AG10803 (cell line): ENCODE results near the gene PSME1.

Source experiments
- DNase-seq: peaks from one replicate; pipeline ENCODE4 v3.0.0; 2010; ENCODE audit warnings: low read depth
- H3K4me3 ChIP-seq: 2 replicates; pipeline ENCODE4 v1.5.1; 2011; ENCODE audit warnings: mild to moderate bottlenecking, low read length, control low read depth
- TF ChIP-seq, protein P1 (sequence below): conservative IDR thresholded peaks from 2 replicates; pipeline ENCODE4 v1.5.1; 2011; ENCODE audit warnings: mild to moderate bottlenecking, low read length, control low read depth, inconsistent platforms

The PSME1 gene

DNA sequence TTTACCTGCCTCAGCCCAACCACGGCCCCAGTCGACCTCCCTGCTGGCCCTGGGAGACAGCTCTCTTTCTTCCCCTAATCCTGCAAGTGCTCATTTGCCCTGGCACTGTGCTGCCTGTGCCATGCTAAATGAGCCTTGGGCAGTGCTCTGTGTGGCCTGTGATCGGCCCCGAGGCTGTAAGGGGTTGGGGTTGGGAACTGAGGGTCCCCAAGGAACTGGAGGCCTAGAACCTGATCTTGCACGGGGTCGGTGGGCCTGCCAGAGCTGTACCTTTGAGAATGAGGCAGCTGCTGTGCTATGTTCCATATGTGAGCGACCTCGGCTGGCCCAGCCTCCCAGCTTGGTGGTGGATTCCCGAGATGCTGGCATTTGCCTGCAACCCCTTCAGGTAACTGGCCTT is 14.1 kb downstream of the PSME1 start:
- no peak for DNase-seq
- no peak overlapping the region for H3K4me3 ChIP-seq
- TF ChIP-seq, protein P1, sequence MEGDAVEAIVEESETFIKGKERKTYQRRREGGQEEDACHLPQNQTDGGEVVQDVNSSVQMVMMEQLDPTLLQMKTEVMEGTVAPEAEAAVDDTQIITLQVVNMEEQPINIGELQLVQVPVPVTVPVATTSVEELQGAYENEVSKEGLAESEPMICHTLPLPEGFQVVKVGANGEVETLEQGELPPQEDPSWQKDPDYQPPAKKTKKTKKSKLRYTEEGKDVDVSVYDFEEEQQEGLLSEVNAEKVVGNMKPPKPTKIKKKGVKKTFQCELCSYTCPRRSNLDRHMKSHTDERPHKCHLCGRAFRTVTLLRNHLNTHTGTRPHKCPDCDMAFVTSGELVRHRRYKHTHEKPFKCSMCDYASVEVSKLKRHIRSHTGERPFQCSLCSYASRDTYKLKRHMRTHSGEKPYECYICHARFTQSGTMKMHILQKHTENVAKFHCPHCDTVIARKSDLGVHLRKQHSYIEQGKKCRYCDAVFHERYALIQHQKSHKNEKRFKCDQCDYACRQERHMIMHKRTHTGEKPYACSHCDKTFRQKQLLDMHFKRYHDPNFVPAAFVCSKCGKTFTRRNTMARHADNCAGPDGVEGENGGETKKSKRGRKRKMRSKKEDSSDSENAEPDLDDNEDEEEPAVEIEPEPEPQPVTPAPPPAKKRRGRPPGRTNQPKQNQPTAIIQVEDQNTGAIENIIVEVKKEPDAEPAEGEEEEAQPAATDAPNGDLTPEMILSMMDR = no peak

DNA sequence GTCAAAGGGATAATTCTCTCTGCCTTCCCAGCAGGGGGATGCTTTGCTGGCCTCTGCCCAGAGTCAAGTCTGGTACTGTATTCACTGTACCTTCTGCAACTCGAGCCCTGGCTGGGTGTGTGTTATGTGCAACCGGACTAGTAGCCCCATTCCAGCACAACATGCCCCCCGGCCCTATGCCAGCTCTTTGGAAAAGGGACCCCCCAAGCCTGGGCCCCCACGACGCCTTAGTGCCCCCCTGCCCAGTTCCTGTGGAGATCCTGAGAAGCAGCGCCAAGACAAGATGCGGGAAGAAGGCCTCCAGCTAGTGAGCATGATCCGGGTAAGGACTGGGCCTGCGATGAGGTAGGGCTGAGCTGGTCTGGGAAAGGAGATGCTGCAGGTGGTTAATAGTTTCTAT is 14.6 kb downstream of the PSME1 start:
- DNase-seq = no peak
- no peak overlapping the region for H3K4me3 ChIP-seq
- TF ChIP-seq, protein P1 = no peak

DNA sequence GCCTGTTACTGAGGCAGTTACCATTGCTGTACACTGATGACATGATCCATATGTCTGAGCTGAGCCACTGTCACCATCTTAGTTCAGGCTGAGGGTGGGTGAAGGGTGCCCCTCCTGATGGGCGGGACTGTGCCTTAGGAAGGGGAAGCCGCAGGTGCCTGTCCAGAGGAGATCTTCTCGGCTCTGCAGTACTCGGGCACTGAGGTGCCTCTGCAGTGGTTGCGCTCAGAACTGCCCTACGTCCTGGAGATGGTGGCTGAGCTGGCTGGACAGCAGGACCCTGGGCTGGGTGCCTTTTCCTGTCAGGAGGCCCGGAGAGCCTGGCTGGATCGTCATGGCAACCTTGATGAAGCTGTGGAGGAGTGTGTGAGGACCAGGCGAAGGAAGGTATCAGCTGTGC is 15.0 kb downstream of the PSME1 start:
- DNase-seq = no peak
- no peak overlapping the region for H3K4me3 ChIP-seq
- TF ChIP-seq, protein P1 = no peak

DNA sequence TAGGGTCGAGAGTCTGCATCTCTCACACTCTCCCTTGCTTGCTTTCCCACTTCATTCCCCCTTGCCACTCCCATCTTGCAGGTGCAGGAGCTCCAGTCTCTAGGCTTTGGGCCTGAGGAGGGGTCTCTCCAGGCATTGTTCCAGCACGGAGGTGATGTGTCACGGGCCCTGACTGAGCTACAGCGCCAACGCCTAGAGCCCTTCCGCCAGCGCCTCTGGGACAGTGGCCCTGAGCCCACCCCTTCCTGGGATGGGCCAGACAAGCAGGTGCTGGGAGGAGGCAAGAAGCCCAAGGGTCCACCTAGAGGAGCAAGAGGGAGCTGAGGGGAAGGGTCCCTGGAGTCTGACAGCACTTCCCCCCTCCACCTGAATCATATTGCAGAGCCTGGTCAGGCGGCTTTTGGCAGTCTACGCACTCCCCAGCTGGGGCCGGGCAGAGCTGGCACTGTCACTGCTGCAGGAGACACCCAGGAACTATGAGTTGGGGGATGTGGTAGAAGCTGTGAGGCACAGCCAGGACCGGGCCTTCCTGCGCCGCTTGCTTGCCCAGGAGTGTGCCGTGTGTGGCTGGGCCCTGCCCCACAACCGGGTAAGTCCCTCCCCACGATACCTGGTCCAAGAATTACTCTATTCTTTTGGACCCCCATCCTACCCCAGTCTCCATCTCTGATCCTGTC is 15.5 kb downstream of the PSME1 start:
- no peak overlapping the region for H3K4me3 ChIP-seq
- TF ChIP-seq, protein P1 = no peak
- no peak for DNase-seq

DNA sequence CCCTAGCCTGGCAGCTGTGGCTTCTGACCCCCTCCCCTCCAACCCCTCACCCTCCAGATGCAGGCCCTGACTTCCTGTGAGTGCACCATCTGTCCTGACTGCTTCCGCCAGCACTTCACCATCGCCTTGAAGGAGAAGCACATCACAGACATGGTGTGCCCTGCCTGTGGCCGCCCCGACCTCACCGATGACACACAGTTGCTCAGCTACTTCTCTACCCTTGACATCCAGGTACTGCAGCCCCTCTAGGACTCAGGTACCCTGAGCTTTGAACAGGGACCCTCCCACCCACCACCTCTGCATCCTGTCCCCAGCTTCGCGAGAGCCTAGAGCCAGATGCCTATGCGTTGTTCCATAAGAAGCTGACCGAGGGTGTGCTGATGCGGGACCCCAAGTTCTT is 19.1 kb downstream of the PSME1 start:
- no peak for DNase-seq
- no peak overlapping the region for H3K4me3 ChIP-seq
- TF ChIP-seq, protein P1 = no peak

DNA sequence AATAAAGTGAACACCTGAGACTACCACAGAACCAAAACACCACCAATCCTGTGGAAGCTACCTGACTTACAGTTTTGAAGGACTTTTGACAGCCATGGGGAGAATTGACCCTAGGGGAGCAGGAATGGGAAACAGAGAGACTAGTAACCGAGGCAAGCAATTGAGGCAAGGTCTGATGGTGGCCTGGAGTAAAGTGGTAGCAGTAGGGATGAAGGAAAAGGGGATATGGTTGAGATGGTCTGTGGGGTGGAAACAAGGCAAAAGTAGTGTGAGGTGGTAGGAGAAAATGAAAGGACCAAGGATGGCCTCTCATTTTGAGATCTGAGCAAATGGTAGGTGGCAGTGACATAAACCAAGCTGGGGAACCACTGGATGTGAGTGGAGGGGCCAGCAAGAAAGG is 20.8 kb downstream of the PSME1 start:
- no peak for DNase-seq
- H3K4me3 ChIP-seq = no peak overlapping the region
- TF ChIP-seq, protein P1 = no peak

DNA sequence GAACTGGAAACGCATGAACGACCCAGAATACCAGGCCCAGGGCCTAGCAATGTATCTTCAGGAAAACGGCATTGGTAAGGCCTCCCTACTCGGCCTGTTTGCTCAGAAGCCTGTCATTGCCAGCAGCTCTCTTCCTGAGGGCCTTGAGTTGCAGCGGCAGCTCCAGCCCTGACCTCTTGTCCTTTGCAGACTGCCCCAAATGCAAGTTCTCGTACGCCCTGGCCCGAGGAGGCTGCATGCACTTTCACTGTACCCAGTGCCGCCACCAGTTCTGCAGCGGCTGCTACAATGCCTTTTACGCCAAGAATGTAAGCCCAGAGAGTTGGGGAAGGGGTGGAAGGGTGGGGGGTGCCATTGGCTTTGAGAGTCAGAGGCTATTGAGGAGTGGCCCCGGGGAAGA is 21.3 kb downstream of the PSME1 start:
- TF ChIP-seq, protein P1 = no peak

More for the DNA sequence above, 21.3 kb downstream of the PSME1 start:
- DNase-seq = no peak
- no peak overlapping the region for H3K4me3 ChIP-seq
